Lower leg skin (tissue), 3 donors: ENCODE results near the gene PLEKHA1.

Experiments used
- POLR2A ChIP-seq, 2 donors: fragments of 450-650 bp; IDR thresholded peaks; one replicate each; pipeline ENCODE4 v1.6.1; 2016 to 2017; ENCODE audit warnings: antibody characterized with exemption in 2 of 2, mild to moderate bottlenecking in 1 of 2, moderate library complexity in 1 of 2
- TF ChIP-seq, protein P1 (sequence below), 3 donors: fragments of 450-650 bp; IDR thresholded peaks; one replicate each; pipeline ENCODE4 v1.5.1; 2016; ENCODE audit warnings: antibody characterized with exemption in 3 of 3, mild to moderate bottlenecking in 3 of 3, moderate library complexity in 2 of 3

DNA sequence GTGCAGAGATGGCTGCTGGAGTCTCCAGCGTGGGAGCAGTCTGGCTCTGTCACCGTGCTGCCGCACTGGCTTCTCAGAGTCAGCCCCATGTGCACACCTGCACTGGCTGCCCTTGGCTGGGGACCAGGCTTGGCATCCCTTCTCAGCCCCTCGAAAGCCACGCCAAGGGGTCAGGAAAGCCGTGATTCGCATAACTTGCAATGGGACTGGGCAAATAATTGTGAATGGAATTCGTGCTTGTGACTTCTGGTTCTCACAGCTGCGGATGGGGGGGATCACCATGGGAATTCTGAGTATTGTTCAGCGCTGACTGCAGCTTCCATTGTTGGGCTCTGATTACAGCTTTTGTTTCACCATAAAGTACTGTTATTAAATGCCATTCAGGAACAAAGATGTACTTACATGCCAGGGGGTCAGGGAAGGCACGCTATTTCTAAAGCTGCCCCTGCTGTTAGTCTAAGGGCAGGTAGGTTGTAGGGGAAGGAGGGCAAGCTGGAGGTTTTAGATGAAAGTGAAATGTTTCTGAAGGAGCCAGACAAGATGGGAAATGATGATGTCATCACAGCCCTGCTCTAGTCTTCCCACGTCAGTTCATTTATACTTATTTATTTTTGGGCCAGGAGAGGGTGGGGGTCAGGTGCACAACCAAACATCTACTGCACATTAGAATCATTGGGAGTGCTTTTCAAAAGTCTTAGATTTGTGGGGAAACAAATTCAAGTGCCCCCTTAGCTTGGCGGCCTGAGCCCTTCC lies 5.8 kb upstream of the PLEKHA1 start:
- TF ChIP-seq, protein P1, sequence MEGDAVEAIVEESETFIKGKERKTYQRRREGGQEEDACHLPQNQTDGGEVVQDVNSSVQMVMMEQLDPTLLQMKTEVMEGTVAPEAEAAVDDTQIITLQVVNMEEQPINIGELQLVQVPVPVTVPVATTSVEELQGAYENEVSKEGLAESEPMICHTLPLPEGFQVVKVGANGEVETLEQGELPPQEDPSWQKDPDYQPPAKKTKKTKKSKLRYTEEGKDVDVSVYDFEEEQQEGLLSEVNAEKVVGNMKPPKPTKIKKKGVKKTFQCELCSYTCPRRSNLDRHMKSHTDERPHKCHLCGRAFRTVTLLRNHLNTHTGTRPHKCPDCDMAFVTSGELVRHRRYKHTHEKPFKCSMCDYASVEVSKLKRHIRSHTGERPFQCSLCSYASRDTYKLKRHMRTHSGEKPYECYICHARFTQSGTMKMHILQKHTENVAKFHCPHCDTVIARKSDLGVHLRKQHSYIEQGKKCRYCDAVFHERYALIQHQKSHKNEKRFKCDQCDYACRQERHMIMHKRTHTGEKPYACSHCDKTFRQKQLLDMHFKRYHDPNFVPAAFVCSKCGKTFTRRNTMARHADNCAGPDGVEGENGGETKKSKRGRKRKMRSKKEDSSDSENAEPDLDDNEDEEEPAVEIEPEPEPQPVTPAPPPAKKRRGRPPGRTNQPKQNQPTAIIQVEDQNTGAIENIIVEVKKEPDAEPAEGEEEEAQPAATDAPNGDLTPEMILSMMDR (IDR thresholded peaks at IDR 0.05), result no peak
- TF ChIP-seq POLR2A (IDR thresholded peaks at IDR 0.05), result no peak
